Astrocyte of the cerebellum (primary cell): ENCODE results near the gene PCDHGA3.
A peak's percentile ranks its signal among the peaks of the same experiment; 100 is the strongest.
"Not testable (repeated sequence)": the region's sequence is repeated elsewhere in the genome, so short reads cannot be mapped to it uniquely, and the experiment has no call there.

Experiments
- DNase-seq: peaks from one replicate; pipeline ENCODE4 v3.0.0-alpha.2; 2011; ENCODE audit warnings: low read depth
- H3K4me3 ChIP-seq: 2 replicates; pipeline ENCODE4 v1.5.1; 2011; ENCODE audit warnings: mild to moderate bottlenecking, low read depth, low read length, moderate library complexity
- CTCF ChIP-seq: IDR thresholded peaks from 2 replicates; pipeline ENCODE4 v1.5.1; 2012; ENCODE audit warnings: low read length, low read depth, moderate library complexity, mild to moderate bottlenecking; ENCODE audit errors: missing control alignments
- in situ Hi-C: cut with HindIII; loops from 2 replicates; pipeline ENCODE4 v1.10.0; 2017; ENCODE audit warnings: low sequenced_read_pairs

Gene PCDHGA3

DNA sequence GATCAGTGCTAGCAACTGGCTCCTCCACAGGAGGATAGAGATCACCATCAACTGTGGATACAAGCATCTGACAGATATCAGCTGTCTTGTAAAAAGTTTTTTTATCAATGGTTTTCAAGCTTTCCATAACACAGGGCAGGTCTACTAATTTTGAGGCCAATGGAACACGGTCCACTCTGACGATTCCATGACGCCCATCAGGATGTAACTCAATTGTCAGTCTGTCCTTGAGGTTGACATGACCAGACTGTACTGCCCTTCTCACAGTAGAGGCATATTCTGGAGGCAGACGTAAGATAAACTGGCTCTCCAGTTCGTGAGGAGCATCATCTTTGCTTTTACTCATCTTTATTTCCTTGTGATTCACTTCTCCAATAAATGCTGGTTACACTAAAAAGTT lies 23.9 kb upstream of the PCDHGA3 start:
- DNase-seq, result no peak

DNA sequence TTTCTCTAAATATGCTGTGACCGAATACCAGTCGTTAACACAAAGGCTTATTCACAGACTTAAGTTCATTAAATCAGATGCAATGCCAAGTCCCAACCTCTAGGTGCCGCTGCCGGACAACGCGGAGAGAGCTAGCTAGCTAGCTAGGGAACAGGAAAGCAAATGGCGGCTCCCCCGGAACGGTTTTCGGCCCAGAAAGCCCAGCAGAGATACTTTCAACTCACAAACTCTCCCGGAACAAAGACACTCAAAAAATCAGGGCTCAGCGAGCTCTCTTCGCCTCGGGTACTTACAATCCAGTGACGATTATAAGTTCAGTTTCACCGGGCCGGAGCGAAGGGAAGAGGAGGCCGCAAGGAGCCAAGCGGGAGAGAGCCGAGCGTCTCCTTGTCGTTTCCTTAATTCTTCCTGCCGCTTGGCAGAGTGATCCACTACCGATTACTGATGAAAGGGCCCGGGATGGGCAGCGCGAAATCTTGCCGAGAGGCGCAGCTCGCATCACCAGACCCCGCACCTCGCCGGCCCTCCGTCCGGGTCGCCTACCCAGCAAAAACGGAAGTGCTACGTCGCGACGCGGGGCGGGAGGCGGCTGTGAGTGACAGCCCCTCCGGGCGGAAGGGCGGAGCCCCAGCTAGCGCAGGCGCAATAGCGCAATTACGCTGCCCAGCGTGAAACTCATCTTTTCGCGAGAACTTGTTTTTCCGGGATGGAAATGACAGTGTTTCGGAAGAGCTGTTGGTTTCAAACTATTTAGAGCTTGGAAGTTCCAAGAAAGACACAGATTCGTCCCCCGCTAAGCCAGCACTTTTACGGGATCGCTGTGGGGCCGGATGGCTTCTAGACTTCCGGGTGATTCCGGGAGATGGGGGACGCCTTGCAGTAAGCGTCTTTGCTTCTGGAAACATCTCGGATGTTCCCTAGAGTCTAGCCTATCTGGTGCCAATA lies 23.1 kb upstream of the PCDHGA3 start, which contains the start of gene TAF7:
TSS of gene TAF7 (minus strand) at position 560 of the 945 bp plus-strand sequence. CDS start 740 bp downstream, outside the sequence.
- peak; percentile 90 for DNase-seq

More for the DNA sequence above, 23.9 kb upstream of the PCDHGA3 start:
- in situ Hi-C loops, result no loop called here
- no peak for TF ChIP-seq CTCF
- peak overlapping the region; percentile 76 for H3K4me3 ChIP-seq

GRCh38 chr5:141322261-141322660 lies 21.4 kb upstream of the PCDHGA3 start:
- no peak overlapping the region for H3K4me3 ChIP-seq
- DNase-seq, result no peak
- in situ Hi-C loops, result no loop called here
- TF ChIP-seq CTCF, result no peak

More for the DNA sequence above, 23.1 kb upstream of the PCDHGA3 start, which contains the start of gene TAF7:
- TF ChIP-seq CTCF, result peak; percentile 91
- in situ Hi-C loops, result no loop called here
- H3K4me3 ChIP-seq, result peak within 1 kb of the TSS; percentile 76

DNA sequence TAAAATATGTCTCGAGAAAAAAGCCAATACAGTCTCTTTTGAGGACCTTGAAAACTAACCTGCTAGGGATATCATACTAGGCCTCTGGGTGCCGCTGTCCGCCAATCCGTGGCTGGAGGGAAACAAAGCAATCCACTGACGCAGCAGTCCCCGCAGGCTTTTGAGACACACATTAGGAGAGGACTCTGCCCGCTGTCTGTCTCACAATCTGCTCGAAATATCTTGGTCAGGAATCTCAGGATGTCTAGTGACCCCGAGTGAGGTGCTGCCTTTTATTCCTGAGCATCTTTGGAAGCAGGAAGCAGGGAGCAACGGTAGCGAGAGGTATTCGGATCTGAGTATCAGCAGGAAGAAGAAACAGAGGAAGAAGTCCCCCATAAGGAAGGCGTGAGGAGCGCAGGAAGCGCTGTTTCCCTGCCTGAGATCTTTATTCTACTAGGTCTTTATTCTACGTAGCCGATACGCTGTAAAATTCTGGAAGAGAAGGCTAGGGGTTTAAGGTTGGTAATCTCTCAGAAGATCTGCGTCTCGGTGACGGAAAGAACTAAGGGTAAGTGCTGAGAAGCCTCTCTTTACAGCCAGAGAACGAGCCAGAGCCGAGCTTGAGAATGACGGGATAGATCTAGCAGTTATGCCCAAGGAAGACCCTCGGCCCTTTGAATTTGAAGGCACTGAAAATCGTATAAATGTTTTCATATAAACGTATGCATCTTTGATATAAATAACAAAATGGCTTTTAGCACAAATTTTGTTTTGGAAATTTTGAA lies 17.4 kb upstream of the PCDHGA3 start:
- TF ChIP-seq CTCF, result peak; percentile 64
- H3K4me3 ChIP-seq, result peak overlapping the region; percentile 38
- DNase-seq, result peak; percentile 20
- in situ Hi-C loops, result no loop called here

- TF ChIP-seq CTCF, result no peak
These were observed 15.4 kb upstream of the PCDHGA3 start for GRCh38 chr5:141328231-141328630.

GRCh38 chr5:141330299-141331080 lies 13.1 kb upstream of the PCDHGA3 start, which contains the start of gene PCDHGA1:
TSS of gene PCDHGA1 (plus strand) at chr5:141330514.
- peak; percentile 34 for TF ChIP-seq CTCF
- DNase-seq, result no peak
- H3K4me3 ChIP-seq, result peak within 1 kb of the TSS; percentile 22
- in situ Hi-C loops, result no loop called here

More at GRCh38 chr5:141328231-141328630, 15.4 kb upstream of the PCDHGA3 start:
- no peak for DNase-seq
- H3K4me3 ChIP-seq, result no peak overlapping the region
- in situ Hi-C loops, result no loop called here

GRCh38 chr5:141332571-141332970 lies 11.1 kb upstream of the PCDHGA3 start:
- H3K4me3 ChIP-seq, in situ Hi-C loops, DNase-seq: not testable (repeated sequence)
